H1 (cell line): ENCODE data around the gene BCL2L11. TPM values are rescaled to one million over a fixed set of nuclear protein-coding genes. Genes with fewer than 3 reads are reported as not detected.

Experiments used
- ATF3 ChIP-seq: IDR thresholded peaks from 2 replicates; pipeline ENCODE4 v1.6.1; 2011; ENCODE audit warnings: low read depth, mild to moderate bottlenecking, low read length; ENCODE audit not compliant: insufficient read depth
- E2F6 ChIP-seq: IDR thresholded peaks from 2 replicates; pipeline ENCODE4 v1.6.1; 2012; ENCODE audit warnings: inconsistent platforms
- KDM5A ChIP-seq: fragments of 200-600 bp; IDR thresholded peaks from 2 replicates; pipeline ENCODE4 v1.7.1; 2012; ENCODE audit warnings: mild to moderate bottlenecking, low read length, inconsistent platforms, mixed read lengths
- SIRT6 ChIP-seq: IDR thresholded peaks from one replicate; pipeline ENCODE4 v1.7.1; 2012; ENCODE audit warnings: low read length, inconsistent platforms
- YY1 ChIP-seq: IDR thresholded peaks from 2 replicates; pipeline ENCODE4 v1.6.1; 2011; ENCODE audit warnings: low read depth, mild to moderate bottlenecking, low read length
- polyA plus RNA-seq, 7 experiments: library from polyadenylated mRNA; depleted of rRNA in 3 of 7; stranded (reverse) in 5 of 7; unstranded in 2 of 7; fragments of >200 nt in 5 of 7; fragments of 200-250 nt in 2 of 7; gene quantifications; 1 replicate in 5 of 7; 2 replicates in 1 of 7; 4 replicates in 1 of 7; pipeline versions ENCODE4 v1.2.1 to v1.2.3, GENCODE V29; 2011 to 2013; ENCODE audit warnings: missing spikeins in 2 of 7, mixed read lengths in 2 of 7
- total RNA-seq: library from RNA; stranded (reverse); fragmentation: NEBNext Ultra II Directional; extraction: Animal tissue kit (Norgen Biotek cat#: 25700); gene quantifications from 2 replicates; pipeline ENCODE4 v1.2.1, GENCODE V29; 2021

The BCL2L11 gene
- total and polyA plus RNA-seq, 2 of the 8 experiments (the other 6 are each of a cell fraction or from before 2014, with no cell fraction given) = 7.5 to 22.9 TPM

- TF ChIP-seq KDM5A (no peak), YY1 (no peak), ATF3 (no peak), E2F6 (no peak), SIRT6 (no peak)
Measured at GRCh38 chr2:111201214-111201613, 80.5 kb downstream of the BCL2L11 start (continued).
